Hepatocyte (in vitro differentiated cells): ENCODE results near the gene LRRC40. TPM values are rescaled to one million over a fixed set of nuclear protein-coding genes. Genes with fewer than 3 reads are reported as not detected.
"Not testable (repeated sequence)": the region's sequence is repeated elsewhere in the genome, so short reads cannot be mapped to it uniquely, and the experiment has no call there.

Experiments used
- DNase-seq: peaks from one replicate; pipeline ENCODE4 v3.0.0-alpha.2; 2016; ENCODE audit warnings: low spot score
- H2AFZ ChIP-seq: fragments of 200-600 bp; sonication (generic); 2 replicates; pipeline ENCODE4 v1.6.0; 2016; ENCODE audit warnings: antibody characterized with exemption, mild to moderate bottlenecking
- H3K27ac ChIP-seq: fragments of 200-600 bp; sonication (generic); 2 replicates; pipeline ENCODE4 v1.5.1; 2016; ENCODE audit warnings: mild to moderate bottlenecking
- H3K27me3 ChIP-seq: fragments of 200-600 bp; sonication (generic); 2 replicates; pipeline ENCODE4 v1.6.1; 2016
- H3K36me3 ChIP-seq: fragments of 200-600 bp; sonication (generic); replicated peaks from 2 replicates; pipeline ENCODE4 v1.5.1; 2016; ENCODE audit warnings: low read depth; ENCODE audit not compliant: insufficient read depth
- H3K4me1 ChIP-seq: fragments of 200-600 bp; sonication (generic); 2 replicates; pipeline ENCODE4 v1.5.1; 2016; ENCODE audit warnings: mild to moderate bottlenecking, moderate library complexity; ENCODE audit not compliant: insufficient read depth
- H3K4me2 ChIP-seq: fragments of 200-600 bp; sonication (generic); 2 replicates; pipeline ENCODE4 v1.6.0; 2016
- H3K4me3 ChIP-seq: fragments of 200-600 bp; sonication (generic); 2 replicates; pipeline ENCODE4 v1.5.1; 2016; ENCODE audit warnings: mild to moderate bottlenecking
- H3K79me2 ChIP-seq: fragments of 200-600 bp; sonication (generic); 2 replicates; pipeline ENCODE4 v1.6.0; 2017; ENCODE audit warnings: mild to moderate bottlenecking
- H3K9me2 ChIP-seq: fragments of 200-600 bp; sonication (generic); replicated peaks from 2 replicates; pipeline ENCODE4 v1.6.0; 2017; ENCODE audit warnings: mild to moderate bottlenecking; ENCODE audit not compliant: insufficient read depth
- H3K9me3 ChIP-seq: fragments of 200-600 bp; sonication (generic); 2 replicates; pipeline ENCODE4 v1.5.1; 2016; ENCODE audit warnings: low read depth, mild to moderate bottlenecking
- H4K20me1 ChIP-seq: fragments of 200-600 bp; sonication (generic); 2 replicates; pipeline ENCODE4 v1.6.0; 2016; ENCODE audit warnings: mild to moderate bottlenecking; ENCODE audit not compliant: insufficient read depth, poor library complexity, severe bottlenecking
- EZH2 ChIP-seq: fragments of 200-600 bp; sonication (generic); IDR thresholded peaks from 2 replicates; pipeline ENCODE4 v1.6.1; 2016; ENCODE audit warnings: antibody characterized with exemption, mild to moderate bottlenecking, borderline replicate concordance
- EZH2phosphoT487 ChIP-seq: fragments of 200-600 bp; sonication (generic); IDR thresholded peaks from one replicate; pipeline ENCODE4 v1.6.1; 2018; ENCODE audit warnings: antibody characterized with exemption, mild to moderate bottlenecking, low read depth, moderate library complexity; ENCODE audit not compliant: unreplicated experiment, severe bottlenecking
- WGBS: methylation state at CpG from one replicate; pipeline ENCODE4 v1.1.6; 2016; ENCODE audit warnings: low lambda C conversion rate; ENCODE audit errors: missing lambda C conversion rate; 5-methylcytosine and 5-hydroxymethylcytosine counted together
- polyA plus RNA-seq: library from polyadenylated mRNA; unstranded; fragments of >200 nt; fragmentation: Nextera tagmentation; extraction: Ambion mirVana; gene quantifications from 2 replicates; pipeline ENCODE4 v1.2.1, GENCODE V29; 2016
- total RNA-seq: library from RNA; depleted of rRNA; stranded (reverse); fragments of >200 nt; gene quantifications from 2 replicates; pipeline ENCODE4 v1.2.3, GENCODE V29; 2014
- TF ChIP-seq, protein P1 (sequence below): fragments of 200-600 bp; sonication (generic); IDR thresholded peaks from 2 replicates; pipeline ENCODE4 v1.5.1; 2016; ENCODE audit warnings: antibody characterized with exemption, mild to moderate bottlenecking; ENCODE audit not compliant: poor library complexity

LRRC40 gene
- total and polyA plus RNA-seq, 2 experiments from 2014 or later = 9.7 to 24.4 TPM

DNA sequence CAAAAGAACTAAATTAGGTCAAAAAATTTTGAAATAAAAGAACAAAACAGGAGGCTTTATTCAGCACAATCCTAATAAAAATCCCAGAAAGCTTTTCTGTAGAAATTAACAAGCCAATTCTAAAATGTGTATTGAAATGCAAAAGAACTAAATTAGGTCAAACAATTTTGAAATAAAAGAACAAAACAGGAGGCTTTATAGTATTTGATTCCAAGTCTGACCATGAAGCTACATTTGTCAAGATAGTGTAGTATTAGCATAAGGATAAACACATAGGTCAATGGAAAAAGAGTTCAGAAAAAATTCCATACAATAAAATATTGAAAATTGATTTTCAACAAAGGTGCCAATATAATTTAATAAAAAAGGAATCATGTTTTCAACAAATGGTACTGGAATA, 10.8 kb downstream of the LRRC40 start:
- Histone ChIP-seq H3K9me3 (no peaks in the 10 kb centered on the region), H3K9me2 (no peaks in the 10 kb centered on the region), H3K27me3 (no peaks in the 10 kb centered on the region), H3K79me2 (peaks cover 73% of the 10 kb centered on the region), H4K20me1 (no peaks in the 10 kb centered on the region), H3K4me1 (no peaks in the 10 kb centered on the region), H3K27ac (no peak overlapping the region), H3K4me2 (no peak overlapping the region), H3K36me3 (no peaks in the 10 kb centered on the region), H3K4me3 (no peak overlapping the region), H2AFZ (no peak overlapping the region)
- TF ChIP-seq EZH2phosphoT487 (no peak), EZH2 (no peak)
- TF ChIP-seq, protein P1, sequence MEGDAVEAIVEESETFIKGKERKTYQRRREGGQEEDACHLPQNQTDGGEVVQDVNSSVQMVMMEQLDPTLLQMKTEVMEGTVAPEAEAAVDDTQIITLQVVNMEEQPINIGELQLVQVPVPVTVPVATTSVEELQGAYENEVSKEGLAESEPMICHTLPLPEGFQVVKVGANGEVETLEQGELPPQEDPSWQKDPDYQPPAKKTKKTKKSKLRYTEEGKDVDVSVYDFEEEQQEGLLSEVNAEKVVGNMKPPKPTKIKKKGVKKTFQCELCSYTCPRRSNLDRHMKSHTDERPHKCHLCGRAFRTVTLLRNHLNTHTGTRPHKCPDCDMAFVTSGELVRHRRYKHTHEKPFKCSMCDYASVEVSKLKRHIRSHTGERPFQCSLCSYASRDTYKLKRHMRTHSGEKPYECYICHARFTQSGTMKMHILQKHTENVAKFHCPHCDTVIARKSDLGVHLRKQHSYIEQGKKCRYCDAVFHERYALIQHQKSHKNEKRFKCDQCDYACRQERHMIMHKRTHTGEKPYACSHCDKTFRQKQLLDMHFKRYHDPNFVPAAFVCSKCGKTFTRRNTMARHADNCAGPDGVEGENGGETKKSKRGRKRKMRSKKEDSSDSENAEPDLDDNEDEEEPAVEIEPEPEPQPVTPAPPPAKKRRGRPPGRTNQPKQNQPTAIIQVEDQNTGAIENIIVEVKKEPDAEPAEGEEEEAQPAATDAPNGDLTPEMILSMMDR = no peak
- DNase-seq = no peak

DNA sequence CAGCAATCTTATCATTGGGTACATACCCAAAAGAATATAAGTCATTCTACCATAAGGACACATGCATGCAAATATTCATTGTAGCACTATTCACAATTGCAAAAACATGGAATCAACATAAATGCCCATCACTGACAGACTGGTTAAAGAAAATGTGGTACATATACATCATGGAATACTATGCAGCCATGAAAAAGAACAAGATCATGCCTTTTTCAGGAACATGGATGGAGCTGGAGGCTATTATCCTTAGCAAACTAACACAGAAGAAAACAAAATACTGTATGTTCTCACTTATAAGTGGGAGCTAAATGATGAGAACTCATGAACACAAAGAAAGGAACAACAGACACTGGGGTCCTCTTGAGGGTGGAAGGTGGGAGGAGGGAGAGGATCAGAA, 12.9 kb downstream of the LRRC40 start:
- not testable (repeated sequence) for DNase-seq, H3K4me3 ChIP-seq, H3K36me3 ChIP-seq, H3K4me1 ChIP-seq, H3K27me3 ChIP-seq, H3K9me3 ChIP-seq, H3K27ac ChIP-seq, H3K4me2 ChIP-seq, H4K20me1 ChIP-seq, H2AFZ ChIP-seq, H3K9me2 ChIP-seq
- H3K79me2 ChIP-seq = peaks cover 62% of the 10 kb centered on the region

DNA sequence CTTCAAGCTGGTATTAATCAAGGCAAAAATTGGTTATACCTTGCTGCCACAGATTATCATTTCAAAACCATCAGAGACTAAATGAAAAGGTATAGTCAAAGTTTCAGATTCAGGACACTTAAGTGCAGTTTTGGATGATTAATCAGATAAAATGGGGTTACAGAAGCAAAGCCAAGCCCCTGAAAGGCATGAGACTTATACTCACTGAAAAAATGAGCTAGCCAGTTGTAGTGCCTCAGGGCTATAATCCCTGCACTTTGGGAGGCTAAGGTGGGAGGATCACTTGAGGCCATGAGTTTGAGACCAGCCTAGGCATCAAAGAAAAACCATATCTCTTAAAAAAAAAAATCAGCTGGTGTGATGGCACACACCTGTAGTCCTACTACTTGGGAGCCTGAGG, 15.2 kb downstream of the LRRC40 start:
- no peaks in the 10 kb centered on the region for H3K9me3 ChIP-seq
- no peaks in the 10 kb centered on the region for H3K27me3 ChIP-seq
- no peak overlapping the region for H3K27ac ChIP-seq
- no peak overlapping the region for H3K4me3 ChIP-seq
- TF ChIP-seq EZH2 (no peak), EZH2phosphoT487 (no peak)
- TF ChIP-seq, protein P1 = no peak
- no peaks in the 10 kb centered on the region for H3K36me3 ChIP-seq
- no peaks in the 10 kb centered on the region for H3K9me2 ChIP-seq
- H3K4me2 ChIP-seq = no peak overlapping the region
- no peaks in the 10 kb centered on the region for H4K20me1 ChIP-seq
- no peaks in the 10 kb centered on the region for H3K4me1 ChIP-seq
- DNase-seq = no peak
- no peak overlapping the region for H2AFZ ChIP-seq
- peaks cover 47% of the 10 kb centered on the region for H3K79me2 ChIP-seq

DNA sequence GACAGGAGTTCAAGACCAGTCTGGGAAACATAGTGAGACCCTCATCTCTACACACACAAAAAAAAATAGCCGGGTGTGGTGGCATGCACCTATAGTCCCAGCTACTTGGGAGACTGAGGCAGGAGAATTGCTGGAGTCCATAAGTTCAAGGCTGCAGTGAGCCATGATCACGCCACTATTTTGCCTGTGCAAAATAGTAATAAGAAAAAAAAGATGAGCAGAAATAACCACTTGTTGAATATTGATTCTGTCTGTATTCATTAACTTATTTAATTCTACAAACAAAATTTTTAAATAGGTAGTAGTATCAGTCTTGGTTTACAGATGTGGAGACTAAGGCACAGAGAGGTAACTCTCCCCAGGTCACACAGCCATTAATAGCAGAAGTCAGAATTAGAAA, 16.9 kb downstream of the LRRC40 start:
- no peaks in the 10 kb centered on the region for H3K9me3 ChIP-seq

DNA sequence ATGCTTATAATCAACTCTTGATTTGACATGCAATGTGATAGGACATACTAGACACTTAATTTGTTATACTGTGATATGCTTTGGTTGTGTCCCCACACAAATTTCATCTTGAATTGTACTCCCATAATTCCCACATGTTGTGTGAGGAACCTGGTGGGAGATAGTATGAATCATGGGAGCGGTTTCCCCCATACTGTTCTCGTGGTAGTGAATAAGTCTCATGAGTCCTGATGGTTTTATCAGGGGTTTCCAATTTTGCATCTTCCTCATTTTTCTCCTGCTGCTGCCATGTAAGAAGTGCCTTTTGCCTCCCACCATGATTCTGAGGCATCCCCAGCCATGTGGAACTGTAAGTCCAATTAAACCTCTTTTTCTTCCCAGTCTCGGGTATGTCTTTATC, 20.2 kb downstream of the LRRC40 start:
- not testable (repeated sequence) for H3K27me3 ChIP-seq, H3K4me3 ChIP-seq, H2AFZ ChIP-seq, H3K9me3 ChIP-seq, H3K9me2 ChIP-seq, H3K27ac ChIP-seq, H4K20me1 ChIP-seq, H3K4me2 ChIP-seq, DNase-seq, H3K4me1 ChIP-seq, H3K36me3 ChIP-seq
- peaks cover 14% of the 10 kb centered on the region for H3K79me2 ChIP-seq
- 100% methylated on average over 3 of the region's 3 CpGs for WGBS

More for the DNA sequence above, 16.9 kb downstream of the LRRC40 start:
- WGBS = 97% methylated on average over 2 of the region's 2 CpGs
- no peaks in the 10 kb centered on the region for H3K9me2 ChIP-seq
- H3K4me1 ChIP-seq = no peaks in the 10 kb centered on the region
- H3K4me3 ChIP-seq = no peak overlapping the region
- no peak overlapping the region for H3K4me2 ChIP-seq
- no peak overlapping the region for H2AFZ ChIP-seq
- H3K79me2 ChIP-seq = peaks cover 39% of the 10 kb centered on the region
- H4K20me1 ChIP-seq = no peaks in the 10 kb centered on the region
- no peak overlapping the region for H3K27ac ChIP-seq
- DNase-seq = no peak
- no peaks in the 10 kb centered on the region for H3K27me3 ChIP-seq
- TF ChIP-seq, protein P1 = no peak
- TF ChIP-seq EZH2 (no peak), EZH2phosphoT487 (no peak)
- H3K36me3 ChIP-seq = no peaks in the 10 kb centered on the region
